WTC11 (cell line): Measurements from ENCODE around the gene MAGI3.

Source experiments
- ATF1 ChIP-seq: sonication (generic); formaldehyde crosslinking; IDR thresholded peaks from 2 replicates; pipeline ENCODE4 v1.8.1; 2023; ENCODE audit warnings: mild to moderate bottlenecking, moderate library complexity, missing genetic modification reagents
- ELF4 ChIP-seq: sonication (generic); formaldehyde crosslinking; IDR thresholded peaks from 2 replicates; pipeline ENCODE4 v1.8.1; 2022; ENCODE audit warnings: low read depth, mild to moderate bottlenecking, moderate library complexity, missing genetic modification reagents
- HMGA2 ChIP-seq: fragments of 250-450 bp; sonication (Bioruptor Pico); IDR thresholded peaks from 2 replicates; pipeline ENCODE4 v1.4.0; 2021; ENCODE audit warnings: mild to moderate bottlenecking, moderate library complexity
- IRF2 ChIP-seq: sonication (generic); formaldehyde crosslinking; IDR thresholded peaks from 2 replicates; pipeline ENCODE4 v1.8.0; 2022; ENCODE audit warnings: low read depth, missing genetic modification reagents, borderline replicate concordance
- JAZF1 ChIP-seq: fragments of 250-450 bp; sonication (Bioruptor Pico); IDR thresholded peaks from 2 replicates; pipeline ENCODE4 v1.9.0; 2021; ENCODE audit warnings: moderate library complexity, mild to moderate bottlenecking, inconsistent platforms
- NR1H2 ChIP-seq: sonication (generic); formaldehyde crosslinking; IDR thresholded peaks from 2 replicates; pipeline ENCODE4 v1.9.0; 2021; ENCODE audit warnings: mild to moderate bottlenecking, moderate library complexity, missing genetic modification reagents
- NR3C1 ChIP-seq: sonication (generic); formaldehyde crosslinking; conservative IDR thresholded peaks from 2 replicates; pipeline ENCODE4 v1.8.1; 2023; ENCODE audit warnings: low read depth, mild to moderate bottlenecking, missing genetic modification reagents
- SMAD3 ChIP-seq: sonication (generic); formaldehyde crosslinking; IDR thresholded peaks from 2 replicates; pipeline ENCODE4 v1.8.0; 2022; ENCODE audit warnings: missing genetic modification reagents, mild to moderate bottlenecking, borderline replicate concordance
- ZBTB21 ChIP-seq: sonication (generic); formaldehyde crosslinking; IDR thresholded peaks from 2 replicates; pipeline ENCODE4 v1.8.1; 2023; ENCODE audit warnings: mild to moderate bottlenecking, missing genetic modification reagents, borderline replicate concordance
- ZNF232 ChIP-seq: sonication (generic); formaldehyde crosslinking; IDR thresholded peaks from 2 replicates; pipeline ENCODE4 v1.8.0; 2022; ENCODE audit warnings: mild to moderate bottlenecking, missing genetic modification reagents
- ZNF263 ChIP-seq: sonication (generic); formaldehyde crosslinking; IDR thresholded peaks from 2 replicates; pipeline ENCODE4 v1.8.1; 2022; ENCODE audit warnings: low read depth, mild to moderate bottlenecking, moderate library complexity, missing genetic modification reagents
- TF ChIP-seq, protein P1 (sequence below): fragments of 200-600 bp; IDR thresholded peaks from 2 replicates; pipeline ENCODE4 v1.8.0; 2022; ENCODE audit warnings: antibody characterized with exemption
- TF ChIP-seq, protein P2 (sequence below): sonication (generic); formaldehyde crosslinking; IDR thresholded peaks from 2 replicates; pipeline ENCODE4 v1.8.1; 2023; ENCODE audit warnings: mild to moderate bottlenecking, missing genetic modification reagents, moderate library complexity
- TF ChIP-seq, protein P3 (sequence below): sonication (generic); formaldehyde crosslinking; IDR thresholded peaks from 2 replicates; pipeline ENCODE4 v1.8.1; 2022; ENCODE audit warnings: low read depth, mild to moderate bottlenecking, moderate library complexity, missing genetic modification reagents, borderline replicate concordance

DNA sequence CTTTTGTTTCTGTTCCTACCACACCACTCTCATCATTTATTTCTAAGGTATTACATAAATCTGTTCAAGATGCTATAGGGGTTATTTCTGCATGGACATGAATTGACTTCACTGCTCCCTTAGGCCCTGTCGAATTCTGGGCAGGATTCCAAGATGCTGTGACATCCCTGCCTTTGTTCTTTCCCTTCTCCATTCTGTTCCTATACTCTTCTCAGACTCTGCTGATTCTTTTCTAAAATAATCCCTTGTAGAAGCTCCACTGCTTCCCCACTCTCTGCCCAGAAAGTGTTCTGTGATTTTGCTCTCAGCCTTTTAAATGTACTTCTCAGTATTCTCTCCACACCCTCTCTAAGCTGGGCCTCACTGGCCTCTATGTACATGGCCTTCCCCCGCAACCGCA, 269.8 kb downstream of the MAGI3 start:
- TF ChIP-seq ZNF263 (CRISPR knock-in tag) (no peak), NR1H2 (no peak), ELF4 (CRISPR knock-in tag) (no peak), HMGA2 (CRISPR knock-in tag) (no peak), JAZF1 (CRISPR knock-in tag) (no peak), NR3C1 (CRISPR knock-in tag) (no peak), ATF1 (CRISPR knock-in tag) (no peak), SMAD3 (CRISPR knock-in tag) (no peak), IRF2 (CRISPR knock-in tag) (no peak), ZBTB21 (CRISPR knock-in tag) (no peak), ZNF232 (no peak)
- TF ChIP-seq, protein P1, sequence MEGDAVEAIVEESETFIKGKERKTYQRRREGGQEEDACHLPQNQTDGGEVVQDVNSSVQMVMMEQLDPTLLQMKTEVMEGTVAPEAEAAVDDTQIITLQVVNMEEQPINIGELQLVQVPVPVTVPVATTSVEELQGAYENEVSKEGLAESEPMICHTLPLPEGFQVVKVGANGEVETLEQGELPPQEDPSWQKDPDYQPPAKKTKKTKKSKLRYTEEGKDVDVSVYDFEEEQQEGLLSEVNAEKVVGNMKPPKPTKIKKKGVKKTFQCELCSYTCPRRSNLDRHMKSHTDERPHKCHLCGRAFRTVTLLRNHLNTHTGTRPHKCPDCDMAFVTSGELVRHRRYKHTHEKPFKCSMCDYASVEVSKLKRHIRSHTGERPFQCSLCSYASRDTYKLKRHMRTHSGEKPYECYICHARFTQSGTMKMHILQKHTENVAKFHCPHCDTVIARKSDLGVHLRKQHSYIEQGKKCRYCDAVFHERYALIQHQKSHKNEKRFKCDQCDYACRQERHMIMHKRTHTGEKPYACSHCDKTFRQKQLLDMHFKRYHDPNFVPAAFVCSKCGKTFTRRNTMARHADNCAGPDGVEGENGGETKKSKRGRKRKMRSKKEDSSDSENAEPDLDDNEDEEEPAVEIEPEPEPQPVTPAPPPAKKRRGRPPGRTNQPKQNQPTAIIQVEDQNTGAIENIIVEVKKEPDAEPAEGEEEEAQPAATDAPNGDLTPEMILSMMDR: no peak
- TF ChIP-seq, protein P2, sequence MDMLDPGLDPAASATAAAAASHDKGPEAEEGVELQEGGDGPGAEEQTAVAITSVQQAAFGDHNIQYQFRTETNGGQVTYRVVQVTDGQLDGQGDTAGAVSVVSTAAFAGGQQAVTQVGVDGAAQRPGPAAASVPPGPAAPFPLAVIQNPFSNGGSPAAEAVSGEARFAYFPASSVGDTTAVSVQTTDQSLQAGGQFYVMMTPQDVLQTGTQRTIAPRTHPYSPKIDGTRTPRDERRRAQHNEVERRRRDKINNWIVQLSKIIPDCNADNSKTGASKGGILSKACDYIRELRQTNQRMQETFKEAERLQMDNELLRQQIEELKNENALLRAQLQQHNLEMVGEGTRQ (CRISPR knock-in tag): no peak
- TF ChIP-seq, protein P3, sequence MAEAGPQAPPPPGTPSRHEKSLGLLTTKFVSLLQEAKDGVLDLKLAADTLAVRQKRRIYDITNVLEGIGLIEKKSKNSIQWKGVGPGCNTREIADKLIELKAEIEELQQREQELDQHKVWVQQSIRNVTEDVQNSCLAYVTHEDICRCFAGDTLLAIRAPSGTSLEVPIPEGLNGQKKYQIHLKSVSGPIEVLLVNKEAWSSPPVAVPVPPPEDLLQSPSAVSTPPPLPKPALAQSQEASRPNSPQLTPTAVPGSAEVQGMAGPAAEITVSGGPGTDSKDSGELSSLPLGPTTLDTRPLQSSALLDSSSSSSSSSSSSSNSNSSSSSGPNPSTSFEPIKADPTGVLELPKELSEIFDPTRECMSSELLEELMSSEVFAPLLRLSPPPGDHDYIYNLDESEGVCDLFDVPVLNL (CRISPR knock-in tag): no peak
